Measurements from ENCODE around the gene ARVCF. TPM values are rescaled to one million over a fixed set of nuclear protein-coding genes. Genes with fewer than 3 reads are reported as not detected.

Gene ARVCF
- total and polyA plus RNA-seq, 5 donors from 2014 or later: 0.39 to 2.7 (median 0.47) TPM; not detected in 1

DNA sequence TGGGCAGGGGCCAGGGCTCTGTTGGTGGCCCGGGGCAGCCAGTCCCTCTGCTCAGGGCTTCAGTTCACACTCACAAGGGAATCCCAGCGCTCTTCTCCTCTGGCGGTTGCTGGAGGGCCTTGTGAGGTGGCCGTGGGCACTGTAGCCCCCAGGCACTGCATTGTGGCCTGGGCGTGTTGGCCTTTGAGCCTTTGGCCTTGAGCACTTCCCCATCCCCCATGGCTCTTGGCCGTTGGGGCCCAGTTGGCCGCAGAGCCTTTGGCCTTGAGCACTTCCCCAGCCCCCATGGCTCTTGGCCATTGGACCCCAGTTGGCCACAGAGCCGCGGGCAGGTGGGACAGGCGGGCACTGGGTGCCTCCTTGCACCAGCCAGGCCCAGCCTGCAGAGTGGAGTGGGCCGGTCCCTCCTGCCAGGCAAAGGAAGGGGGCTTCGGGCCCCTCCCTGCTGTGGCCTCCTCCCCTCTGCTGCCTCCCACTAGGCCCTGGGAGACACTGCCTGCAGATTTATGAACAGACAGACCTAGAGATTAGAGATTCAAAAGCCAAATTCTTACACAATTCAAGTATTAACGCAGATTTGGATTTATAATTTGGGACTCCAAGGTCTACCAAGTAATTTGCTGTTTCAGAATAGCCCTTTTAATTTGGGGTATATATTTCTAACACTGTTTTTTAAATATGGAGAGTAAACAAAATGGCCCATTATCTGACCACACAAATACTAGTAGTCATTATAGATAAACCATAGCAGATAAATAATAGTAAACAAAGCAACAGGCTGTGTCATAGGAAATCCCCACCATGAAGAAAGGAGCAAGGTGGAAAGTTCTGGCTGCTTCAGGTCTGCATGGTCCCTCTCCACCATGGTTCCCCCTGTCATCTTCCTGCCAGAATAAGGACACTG, 56.8 kb downstream of the ARVCF start:
- Histone ChIP-seq H3K9me3 (ENCODE audit: control insufficient read depth in 2 of 2, low read length in 2 of 2) (no peaks in the 10 kb centered on the region), H3K27me3 (ENCODE audit: control insufficient read depth, insufficient read depth, low read length) (no peaks in the 10 kb centered on the region), H3K4me3 (ENCODE audit: low read depth, low read length) (no peak overlapping the region), H3K36me3 (ENCODE audit: control insufficient read depth, insufficient read depth, low read length) (no peaks in the 10 kb centered on the region), H3K27ac (ENCODE audit: insufficient read depth, low read length, poor library complexity, severe bottlenecking) (no peak overlapping the region), H3K4me1 (ENCODE audit: control insufficient read depth, insufficient read depth, low read length, poor library complexity, severe bottlenecking) (no peaks in the 10 kb centered on the region)
- Mint-ChIP-seq H3K9me3 (no peaks in the 10 kb centered on the region), H3K27ac (no peak overlapping the region), H3K27me3 (no peaks in the 10 kb centered on the region), H3K4me3 (no peak overlapping the region), H3K36me3 (no peaks in the 10 kb centered on the region), H3K4me1 (peaks cover 0 to 18% (median 4%) of the 10 kb centered on the region in 4 donors)
- DNase-seq: no peak
- no peak for ATAC-seq (ENCODE audit: low read depth in 2 of 2)

DNA sequence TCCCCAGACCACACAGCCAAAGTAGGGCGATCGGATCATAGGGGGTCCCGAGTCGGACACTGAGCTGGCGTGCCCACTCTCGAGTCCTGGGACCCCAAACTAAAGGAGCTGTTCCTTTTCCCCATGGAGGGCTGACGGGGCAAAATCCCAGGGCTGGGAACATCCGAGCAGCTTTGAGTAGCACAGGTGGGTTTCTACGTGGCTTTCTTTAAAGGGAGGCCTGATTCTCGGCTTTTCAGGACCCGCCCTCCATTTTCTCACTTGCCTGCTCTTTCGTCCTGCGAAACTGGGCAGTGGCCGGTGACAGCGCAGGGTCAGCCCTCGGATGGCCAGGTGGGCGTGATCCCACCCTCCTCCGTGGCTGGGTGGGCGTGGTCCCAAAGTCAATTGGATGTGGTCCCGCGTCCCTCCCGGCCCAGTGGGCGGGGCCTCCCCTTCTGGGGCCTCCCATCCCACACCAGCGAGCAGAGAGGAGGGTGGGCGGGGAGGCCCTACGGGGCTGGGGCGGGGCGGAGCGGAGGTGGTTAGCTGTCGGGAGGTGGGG, 57.5 kb downstream of the ARVCF start:
- no peak overlapping the region for H3K27ac ChIP-seq (ENCODE audit: insufficient read depth, low read length, poor library complexity, severe bottlenecking)
- no peak overlapping the region for H3K4me3 ChIP-seq (ENCODE audit: low read depth, low read length)
- H3K9me3 Mint-ChIP-seq: no peaks in the 10 kb centered on the region
- H3K4me1 Mint-ChIP-seq: peaks cover 0 to 22% (median 4%) of the 10 kb centered on the region in 4 donors
- H3K9me3 ChIP-seq (ENCODE audit: control insufficient read depth in 2 of 2, low read length in 2 of 2): no peaks in the 10 kb centered on the region
- DNase-seq (no peak), ATAC-seq (ENCODE audit: low read depth in 2 of 2) (no peak)
- H3K4me1 ChIP-seq (ENCODE audit: control insufficient read depth, insufficient read depth, low read length, poor library complexity, severe bottlenecking): no peaks in the 10 kb centered on the region
- H3K27ac Mint-ChIP-seq: no peak overlapping the region
- no peaks in the 10 kb centered on the region for H3K27me3 Mint-ChIP-seq
- H3K36me3 Mint-ChIP-seq: no peaks in the 10 kb centered on the region
- no peak overlapping the region for H3K4me3 Mint-ChIP-seq
- H3K27me3 ChIP-seq (ENCODE audit: control insufficient read depth, insufficient read depth, low read length): no peaks in the 10 kb centered on the region
- H3K36me3 ChIP-seq (ENCODE audit: control insufficient read depth, insufficient read depth, low read length): no peaks in the 10 kb centered on the region

DNA sequence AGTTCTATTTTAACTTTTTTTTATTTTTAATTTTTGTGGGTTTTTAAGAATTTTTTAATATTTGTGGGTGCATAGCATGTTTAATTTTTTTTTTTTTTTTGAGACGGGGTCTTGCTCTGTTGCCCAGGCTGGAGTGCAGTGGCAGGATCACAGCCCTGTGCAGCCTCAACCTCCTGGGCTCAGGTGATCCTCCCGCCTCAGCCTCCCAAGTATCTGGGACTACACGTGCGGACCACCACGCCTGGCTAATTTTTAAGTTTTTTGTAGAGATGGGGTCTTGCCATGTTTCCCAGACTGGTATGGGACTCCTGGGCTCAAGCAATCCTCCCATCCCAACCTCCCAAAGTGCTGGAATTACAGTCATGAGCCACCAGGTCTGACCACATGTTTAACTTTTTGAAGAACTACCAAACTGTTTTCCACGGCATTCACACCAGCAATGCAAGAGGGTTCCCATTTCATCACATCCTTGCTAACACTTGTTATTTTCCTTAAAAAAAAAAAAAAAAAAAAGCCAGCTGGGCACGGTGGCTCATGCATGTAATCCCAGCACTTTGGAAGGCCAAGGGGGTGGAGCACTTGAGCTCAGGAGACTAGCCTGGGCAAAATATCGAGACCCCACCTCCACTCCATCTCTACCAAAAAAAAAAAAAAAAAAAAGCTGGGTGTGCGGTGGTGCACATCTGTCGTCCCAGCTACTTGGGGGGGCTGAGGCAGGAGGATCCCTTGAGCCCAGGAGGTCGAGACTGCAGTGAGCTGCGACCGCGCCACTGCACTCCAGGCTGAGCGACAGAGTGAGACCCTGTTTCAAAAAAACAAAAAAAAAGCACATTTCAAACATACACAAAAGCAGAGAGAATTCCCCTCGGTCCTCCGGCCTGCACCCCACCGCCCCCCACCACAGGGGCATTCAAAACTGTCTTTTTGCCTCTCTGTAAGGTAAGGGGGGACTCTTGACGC, 58.3 kb downstream of the ARVCF start:
- Mint-ChIP-seq H3K4me3 (no peak overlapping the region), H3K27me3 (no peaks in the 10 kb centered on the region), H3K9me3 (no peaks in the 10 kb centered on the region), H3K27ac (no peak overlapping the region), H3K36me3 (no peaks in the 10 kb centered on the region), H3K4me1 (peaks cover 0 to 25% (median 4%) of the 10 kb centered on the region in 4 donors)
- Histone ChIP-seq H3K36me3 (ENCODE audit: control insufficient read depth, insufficient read depth, low read length) (no peaks in the 10 kb centered on the region), H3K4me3 (ENCODE audit: low read depth, low read length) (no peak overlapping the region), H3K27ac (ENCODE audit: insufficient read depth, low read length, poor library complexity, severe bottlenecking) (no peak overlapping the region), H3K4me1 (ENCODE audit: control insufficient read depth, insufficient read depth, low read length, poor library complexity, severe bottlenecking) (no peaks in the 10 kb centered on the region), H3K9me3 (ENCODE audit: control insufficient read depth in 2 of 2, low read length in 2 of 2) (no peaks in the 10 kb centered on the region), H3K27me3 (ENCODE audit: control insufficient read depth, insufficient read depth, low read length) (no peaks in the 10 kb centered on the region)
- no peak for ATAC-seq (ENCODE audit: low read depth in 2 of 2)
- no peak for DNase-seq

DNA sequence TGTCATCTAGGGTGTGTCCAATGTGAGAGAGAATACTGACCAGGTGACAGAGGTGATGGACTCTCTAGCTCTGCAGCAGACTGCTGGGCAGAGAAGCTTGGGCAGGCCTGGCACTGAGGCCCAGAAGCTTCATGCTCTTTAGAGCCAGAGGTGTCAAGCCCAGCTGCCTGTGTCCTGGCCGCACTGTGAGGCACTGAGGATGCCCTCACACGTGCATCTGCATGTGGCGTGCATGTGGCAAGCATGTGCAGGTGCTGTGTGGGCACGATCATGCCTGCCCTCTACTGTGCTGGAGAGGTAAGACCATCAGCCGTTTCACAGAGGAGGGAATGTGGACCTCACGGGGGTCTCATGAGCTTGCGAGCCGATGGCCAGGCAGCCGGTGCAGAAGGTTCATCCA, 59.2 kb downstream of the ARVCF start:
- Histone ChIP-seq H3K4me3 (ENCODE audit: low read depth, low read length) (no peak overlapping the region), H3K4me1 (ENCODE audit: control insufficient read depth, insufficient read depth, low read length, poor library complexity, severe bottlenecking) (no peaks in the 10 kb centered on the region), H3K27me3 (ENCODE audit: control insufficient read depth, insufficient read depth, low read length) (no peaks in the 10 kb centered on the region), H3K27ac (ENCODE audit: insufficient read depth, low read length, poor library complexity, severe bottlenecking) (no peak overlapping the region), H3K9me3 (ENCODE audit: control insufficient read depth in 2 of 2, low read length in 2 of 2) (no peaks in the 10 kb centered on the region), H3K36me3 (ENCODE audit: control insufficient read depth, insufficient read depth, low read length) (no peaks in the 10 kb centered on the region)
- no peak for ATAC-seq (ENCODE audit: low read depth in 2 of 2)
- no peak overlapping the region for H3K4me3 Mint-ChIP-seq
- no peaks in the 10 kb centered on the region for H3K9me3 Mint-ChIP-seq
- H3K27ac Mint-ChIP-seq: no peak overlapping the region
- no peaks in the 10 kb centered on the region for H3K36me3 Mint-ChIP-seq
- DNase-seq: no peak
- H3K27me3 Mint-ChIP-seq: no peaks in the 10 kb centered on the region
- peaks cover 0 to 22% (median 4%) of the 10 kb centered on the region in 4 donors for H3K4me1 Mint-ChIP-seq

DNA sequence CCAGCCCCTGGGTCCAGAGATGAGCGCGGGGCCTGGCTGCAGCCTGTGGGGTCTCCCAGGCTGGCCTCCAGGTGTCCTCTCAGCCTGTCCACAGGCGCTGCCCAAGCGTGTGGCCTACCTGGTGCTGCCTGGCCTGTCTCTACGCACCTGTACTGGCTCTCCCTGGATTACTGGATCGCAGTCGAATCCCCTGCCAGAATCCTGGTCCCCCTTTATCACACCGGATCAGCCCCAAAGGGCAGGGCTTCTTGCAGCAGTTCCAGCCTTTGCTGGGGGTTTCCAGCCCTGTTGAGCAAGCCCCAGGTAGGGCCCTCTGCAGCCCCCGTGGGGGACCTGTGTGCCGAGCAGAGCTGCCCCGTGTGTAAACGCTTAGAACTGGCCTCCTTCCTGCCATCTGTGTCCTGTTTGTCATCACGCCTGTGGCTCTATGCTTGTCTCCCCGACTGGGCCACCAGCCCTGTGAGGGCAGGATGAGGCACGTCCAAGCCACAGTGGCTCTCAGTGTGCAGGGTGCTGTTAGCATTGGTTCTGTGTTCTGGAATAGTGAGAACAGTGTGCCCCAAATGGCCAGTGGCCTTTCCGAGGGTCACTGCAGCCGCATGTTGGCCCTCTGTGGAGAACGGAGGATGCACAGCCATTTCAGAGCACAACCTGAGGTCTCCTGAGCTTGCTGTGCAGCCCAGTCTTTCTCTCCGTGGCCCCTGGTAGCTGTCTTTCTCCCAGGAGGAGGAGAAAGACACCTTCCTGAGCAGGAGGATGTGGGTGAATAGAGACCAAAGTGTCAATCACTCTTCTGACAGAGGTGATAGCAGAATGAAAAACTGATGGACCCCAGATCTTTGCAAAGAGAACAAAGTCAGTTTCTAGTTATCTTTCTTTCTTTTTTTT, 61.1 kb downstream of the ARVCF start:
- peaks cover 4 to 23% (median 6%) of the 10 kb centered on the region in 4 donors for H3K4me1 Mint-ChIP-seq

DNA sequence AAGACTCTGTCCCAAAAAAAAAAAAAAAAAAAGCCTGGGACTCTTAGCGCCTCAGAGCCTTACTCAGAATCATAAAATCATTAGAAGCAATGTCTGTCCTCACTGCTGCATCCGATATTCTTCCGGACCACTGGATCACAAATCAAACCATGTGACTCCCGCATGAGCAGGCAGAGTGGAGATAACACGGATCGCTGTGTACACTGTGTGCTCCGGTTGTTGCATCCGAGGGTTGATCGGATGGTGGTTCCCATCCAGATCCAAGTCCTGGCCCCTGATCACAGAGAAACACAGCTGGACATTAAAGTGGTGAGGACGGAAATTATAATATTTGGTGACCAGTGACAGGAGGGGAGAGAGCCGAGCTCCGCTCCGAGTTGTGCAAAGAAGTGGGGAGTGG, 65.3 kb downstream of the ARVCF start:
- DNase-seq: no peak
- Mint-ChIP-seq H3K9me3 (no peaks in the 10 kb centered on the region), H3K4me3 (peak overlapping the region in 1 of 4 donors; percentile 47), H3K27ac (no peak overlapping the region), H3K4me1 (peaks cover 14 to 29% (median 19%) of the 10 kb centered on the region in 4 donors), H3K36me3 (peaks cover 9% of the 10 kb centered on the region), H3K27me3 (no peaks in the 10 kb centered on the region)
- peaks cover 9% of the 10 kb centered on the region for H3K36me3 ChIP-seq (ENCODE audit: control insufficient read depth, insufficient read depth, low read length)
- no peaks in the 10 kb centered on the region for H3K9me3 ChIP-seq (ENCODE audit: control insufficient read depth in 2 of 2, low read length in 2 of 2)
- peaks cover 5% of the 10 kb centered on the region for H3K4me1 ChIP-seq (ENCODE audit: control insufficient read depth, insufficient read depth, low read length, poor library complexity, severe bottlenecking)
- no peak overlapping the region for H3K27ac ChIP-seq (ENCODE audit: insufficient read depth, low read length, poor library complexity, severe bottlenecking)
- H3K27me3 ChIP-seq (ENCODE audit: control insufficient read depth, insufficient read depth, low read length): no peaks in the 10 kb centered on the region
- no peak for ATAC-seq (ENCODE audit: low read depth in 2 of 2)
- H3K4me3 ChIP-seq (ENCODE audit: low read depth, low read length): no peak overlapping the region

More for the DNA sequence above, 61.1 kb downstream of the ARVCF start:
- H3K27me3 ChIP-seq (ENCODE audit: control insufficient read depth, insufficient read depth, low read length): no peaks in the 10 kb centered on the region
- Mint-ChIP-seq H3K9me3 (no peaks in the 10 kb centered on the region), H3K27ac (no peak overlapping the region), H3K27me3 (no peaks in the 10 kb centered on the region), H3K36me3 (peaks cover 5% of the 10 kb centered on the region), H3K4me3 (no peak overlapping the region)
- H3K9me3 ChIP-seq (ENCODE audit: control insufficient read depth in 2 of 2, low read length in 2 of 2): no peaks in the 10 kb centered on the region
- peak; percentile 27 to 28 for ATAC-seq (ENCODE audit: low read depth in 2 of 2)
- no peak overlapping the region for H3K27ac ChIP-seq (ENCODE audit: insufficient read depth, low read length, poor library complexity, severe bottlenecking)
- peaks cover 9% of the 10 kb centered on the region for H3K36me3 ChIP-seq (ENCODE audit: control insufficient read depth, insufficient read depth, low read length)
- H3K4me1 ChIP-seq (ENCODE audit: control insufficient read depth, insufficient read depth, low read length, poor library complexity, severe bottlenecking): no peaks in the 10 kb centered on the region
- no peak overlapping the region for H3K4me3 ChIP-seq (ENCODE audit: low read depth, low read length)
- peak in 1 of 3 donors; percentile 19 for DNase-seq
